SU-DHL-6 (cell line): ENCODE data around the gene ANKRD44.

Source experiments
- CTCF ChIP-seq: fragments of 200-600 bp; sonication (generic); IDR thresholded peaks from one replicate; pipeline ENCODE4 v1.5.1; 2017; ENCODE audit warnings: antibody characterized with exemption, mild to moderate bottlenecking, low read length, moderate library complexity; ENCODE audit not compliant: insufficient read depth, poor library complexity, severe bottlenecking
- EZH2phosphoT487 ChIP-seq: fragments of 200-600 bp; sonication (generic), shearing (Covaris generic); conservative IDR thresholded peaks from 2 replicates; pipeline ENCODE4 v1.6.1; 2018; ENCODE audit warnings: mild to moderate bottlenecking, antibody characterized with exemption, low read length, moderate library complexity, mixed read lengths

GRCh38 chr2:197109326-197109725 is 201.3 kb downstream of the ANKRD44 start:
- no peak for TF ChIP-seq CTCF
- no peak for TF ChIP-seq EZH2phosphoT487
